ENCODE data around the gene ACAP3.

The ACAP3 gene

GRCh38 chr1:1242461-1243265, 65.1 kb downstream of the ACAP3 start:
- DNase-seq: no peak

All from GDM1 (cell line).